ENCODE results near the gene ADGRB3.

DNA sequence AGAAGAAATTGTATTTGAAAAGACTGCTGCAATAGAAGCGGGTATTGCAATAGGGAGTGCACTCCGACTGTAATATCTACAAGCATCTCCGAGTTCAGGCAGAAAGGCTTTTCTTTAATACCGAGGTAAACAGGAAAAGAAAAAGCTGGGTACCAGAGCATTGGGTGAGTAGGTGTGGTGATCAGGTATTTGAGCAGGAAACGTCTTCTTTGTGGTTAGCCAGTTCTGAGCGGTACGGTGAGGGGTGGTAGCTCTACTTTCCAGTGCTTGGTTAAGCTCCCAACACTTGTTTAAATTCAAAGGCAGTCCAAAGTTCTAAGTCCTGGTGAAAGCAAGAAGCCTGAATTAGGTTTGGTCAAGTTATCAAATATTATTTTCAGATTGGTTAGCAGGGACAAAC, 757.7 kb downstream of the ADGRB3 start:
- TF ChIP-seq, protein P1, sequence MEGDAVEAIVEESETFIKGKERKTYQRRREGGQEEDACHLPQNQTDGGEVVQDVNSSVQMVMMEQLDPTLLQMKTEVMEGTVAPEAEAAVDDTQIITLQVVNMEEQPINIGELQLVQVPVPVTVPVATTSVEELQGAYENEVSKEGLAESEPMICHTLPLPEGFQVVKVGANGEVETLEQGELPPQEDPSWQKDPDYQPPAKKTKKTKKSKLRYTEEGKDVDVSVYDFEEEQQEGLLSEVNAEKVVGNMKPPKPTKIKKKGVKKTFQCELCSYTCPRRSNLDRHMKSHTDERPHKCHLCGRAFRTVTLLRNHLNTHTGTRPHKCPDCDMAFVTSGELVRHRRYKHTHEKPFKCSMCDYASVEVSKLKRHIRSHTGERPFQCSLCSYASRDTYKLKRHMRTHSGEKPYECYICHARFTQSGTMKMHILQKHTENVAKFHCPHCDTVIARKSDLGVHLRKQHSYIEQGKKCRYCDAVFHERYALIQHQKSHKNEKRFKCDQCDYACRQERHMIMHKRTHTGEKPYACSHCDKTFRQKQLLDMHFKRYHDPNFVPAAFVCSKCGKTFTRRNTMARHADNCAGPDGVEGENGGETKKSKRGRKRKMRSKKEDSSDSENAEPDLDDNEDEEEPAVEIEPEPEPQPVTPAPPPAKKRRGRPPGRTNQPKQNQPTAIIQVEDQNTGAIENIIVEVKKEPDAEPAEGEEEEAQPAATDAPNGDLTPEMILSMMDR (IDR thresholded peaks at IDR 0.05), result no peak
- TF ChIP-seq POLR2A (IDR thresholded peaks at IDR 0.05), result no peak
